NK-92 (cell line): ENCODE measurements around the gene RPL3.
"Not testable (repeated sequence)": the region's sequence is repeated elsewhere in the genome, so short reads cannot be mapped to it uniquely, and the experiment has no call there.

Experiments
- DNase-seq: peaks from one replicate; lab custom pipeline; 2025; ENCODE audit not compliant: unreplicated experiment; lab: John Stamatoyannopoulos, UW

The RPL3 gene

GRCh38 chr22:39352306-39352891, 33.0 kb upstream of the RPL3 start:
- DNase-seq, result no peak

- DNase-seq, result no peak
Observed at GRCh38 chr22:39351689-39352214, 32.3 kb upstream of the RPL3 start.

GRCh38 chr22:39350757-39351688, 31.6 kb upstream of the RPL3 start:
- DNase-seq, result no peak

GRCh38 chr22:39349967-39350726, 30.7 kb upstream of the RPL3 start, which contains the start of gene SYNGR1:
Gene SYNGR1 (plus strand): TSS chr22:39349991. CDS start chr22:39350011, 20 bp downstream.
- DNase-seq, result no peak

GRCh38 chr22:39349506-39349966, 30.1 kb upstream of the RPL3 start:
- no peak for DNase-seq

- no peak for DNase-seq
Observed at GRCh38 chr22:39348909-39349505, 29.6 kb upstream of the RPL3 start.

GRCh38 chr22:39345231-39345630, 25.8 kb upstream of the RPL3 start:
- DNase-seq, result no peak

- no peak for DNase-seq
Observed at GRCh38 chr22:39344046-39344390, 24.6 kb upstream of the RPL3 start.

- DNase-seq, result no peak
Observed at GRCh38 chr22:39343259-39344045, 24.0 kb upstream of the RPL3 start.

GRCh38 chr22:39341179-39341578, 21.8 kb upstream of the RPL3 start:
- DNase-seq, result no peak

- not testable (repeated sequence) for DNase-seq
Observed at GRCh38 chr22:39339775-39340174, 20.4 kb upstream of the RPL3 start.

- DNase-seq, result no peak
Observed at GRCh38 chr22:39336411-39336810, 17.0 kb upstream of the RPL3 start.

- no peak for DNase-seq
Observed at GRCh38 chr22:39332441-39333064, 13.1 kb upstream of the RPL3 start.

- not testable (repeated sequence) for DNase-seq
Observed at GRCh38 chr22:39330553-39330952, 11.1 kb upstream of the RPL3 start.

GRCh38 chr22:39327995-39328754, 8.8 kb upstream of the RPL3 start:
- no peak for DNase-seq

GRCh38 chr22:39325392-39325932, 6.0 kb upstream of the RPL3 start:
- DNase-seq, result no peak

- not testable (repeated sequence) for DNase-seq
Observed at GRCh38 chr22:39320616-39321029, 1.2 kb upstream of the RPL3 start.

GRCh38 chr22:39318507-39319283, 728 bp downstream of the RPL3 start:
- no peak for DNase-seq
